ENCODE data around the gene NBAS.
"Not testable (repeated sequence)": the region's sequence is repeated elsewhere in the genome, so short reads cannot be mapped to it uniquely, and the experiment has no call there.

NBAS gene

GRCh38 chr2:15355386-15355785, 205.7 kb downstream of the NBAS start:
- no peak for DNase-seq

GRCh38 chr2:15354596-15355366, 206.4 kb downstream of the NBAS start:
- DNase-seq, result no peak

- DNase-seq, result no peak
These were observed 208.8 kb downstream of the NBAS start for GRCh38 chr2:15352363-15352762.

- no peak for DNase-seq
These were observed 212.5 kb downstream of the NBAS start for GRCh38 chr2:15348636-15349035.

GRCh38 chr2:15348045-15348444, 213.1 kb downstream of the NBAS start:
- no peak for DNase-seq

- DNase-seq, result no peak
These were observed 214.5 kb downstream of the NBAS start for GRCh38 chr2:15346624-15347023.

- no peak for DNase-seq
These were observed 223.0 kb downstream of the NBAS start for GRCh38 chr2:15337996-15338666.

GRCh38 chr2:15334644-15335326, 226.3 kb downstream of the NBAS start:
- no peak for DNase-seq

- no peak for DNase-seq
These were observed 229.3 kb downstream of the NBAS start for GRCh38 chr2:15331787-15332186.

GRCh38 chr2:15325296-15325695, 235.8 kb downstream of the NBAS start:
- DNase-seq, result no peak

GRCh38 chr2:15323227-15323626, 237.9 kb downstream of the NBAS start:
- DNase-seq, result no peak

- DNase-seq, result not testable (repeated sequence)
These were observed 239.7 kb downstream of the NBAS start for GRCh38 chr2:15321481-15321880.

- DNase-seq, result peak; percentile 4
These were observed 244.7 kb downstream of the NBAS start for GRCh38 chr2:15316370-15316814.

GRCh38 chr2:15315411-15315810, 245.7 kb downstream of the NBAS start:
- no peak for DNase-seq

GRCh38 chr2:15313657-15314056, 247.5 kb downstream of the NBAS start:
- DNase-seq, result no peak

GRCh38 chr2:15311926-15312325, 249.2 kb downstream of the NBAS start:
- DNase-seq, result no peak

GRCh38 chr2:15311201-15311907, 249.8 kb downstream of the NBAS start:
- DNase-seq, result no peak

- no peak for DNase-seq
These were observed 253.6 kb downstream of the NBAS start for GRCh38 chr2:15307526-15307925.

- no peak for DNase-seq
These were observed 254.4 kb downstream of the NBAS start for GRCh38 chr2:15306706-15307105.

- DNase-seq, result no peak
These were observed 257.3 kb downstream of the NBAS start for GRCh38 chr2:15303874-15304273.

- DNase-seq, result no peak
These were observed 259.0 kb downstream of the NBAS start for GRCh38 chr2:15302154-15302553.

GRCh38 chr2:15300624-15301573, 260.2 kb downstream of the NBAS start:
- no peak for DNase-seq

All from CD4-positive, alpha-beta T cell treated with Interleukin-6 for 4 hours (primary cell).